Fibroblast of villous mesenchyme (primary cell): ENCODE data around the gene JPH4. TPM values are rescaled to one million over a fixed set of nuclear protein-coding genes. Genes with fewer than 3 reads are reported as not detected.
A peak's percentile ranks its signal among the peaks of the same experiment; 100 is the strongest.

ENCODE experiments used
- DNase-seq: peaks from one replicate; pipeline ENCODE4 v3.0.0-alpha.2; 2010; ENCODE audit warnings: low read depth
- H3K4me3 ChIP-seq: 2 replicates; pipeline ENCODE4 v1.5.1; 2011; ENCODE audit warnings: low read depth, mild to moderate bottlenecking, low read length
- total RNA-seq: library from RNA; depleted of rRNA; stranded (reverse); fragments of >200 nt; gene quantifications from 2 replicates; pipeline ENCODE4 v1.2.3, GENCODE V29; 2012
- TF ChIP-seq, protein P1 (sequence below): IDR thresholded peaks from 2 replicates; pipeline ENCODE4 v1.5.1; 2012; ENCODE audit warnings: low read depth, mild to moderate bottlenecking, low read length; ENCODE audit not compliant: insufficient read depth

Gene JPH4
- total RNA-seq, 1 donor: not detected

GRCh38 chr14:23563473-23564180 lies 15.0 kb downstream of the JPH4 start:
- no peak overlapping the region for H3K4me3 ChIP-seq
- DNase-seq: no peak
- TF ChIP-seq, protein P1, sequence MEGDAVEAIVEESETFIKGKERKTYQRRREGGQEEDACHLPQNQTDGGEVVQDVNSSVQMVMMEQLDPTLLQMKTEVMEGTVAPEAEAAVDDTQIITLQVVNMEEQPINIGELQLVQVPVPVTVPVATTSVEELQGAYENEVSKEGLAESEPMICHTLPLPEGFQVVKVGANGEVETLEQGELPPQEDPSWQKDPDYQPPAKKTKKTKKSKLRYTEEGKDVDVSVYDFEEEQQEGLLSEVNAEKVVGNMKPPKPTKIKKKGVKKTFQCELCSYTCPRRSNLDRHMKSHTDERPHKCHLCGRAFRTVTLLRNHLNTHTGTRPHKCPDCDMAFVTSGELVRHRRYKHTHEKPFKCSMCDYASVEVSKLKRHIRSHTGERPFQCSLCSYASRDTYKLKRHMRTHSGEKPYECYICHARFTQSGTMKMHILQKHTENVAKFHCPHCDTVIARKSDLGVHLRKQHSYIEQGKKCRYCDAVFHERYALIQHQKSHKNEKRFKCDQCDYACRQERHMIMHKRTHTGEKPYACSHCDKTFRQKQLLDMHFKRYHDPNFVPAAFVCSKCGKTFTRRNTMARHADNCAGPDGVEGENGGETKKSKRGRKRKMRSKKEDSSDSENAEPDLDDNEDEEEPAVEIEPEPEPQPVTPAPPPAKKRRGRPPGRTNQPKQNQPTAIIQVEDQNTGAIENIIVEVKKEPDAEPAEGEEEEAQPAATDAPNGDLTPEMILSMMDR: no peak

DNA sequence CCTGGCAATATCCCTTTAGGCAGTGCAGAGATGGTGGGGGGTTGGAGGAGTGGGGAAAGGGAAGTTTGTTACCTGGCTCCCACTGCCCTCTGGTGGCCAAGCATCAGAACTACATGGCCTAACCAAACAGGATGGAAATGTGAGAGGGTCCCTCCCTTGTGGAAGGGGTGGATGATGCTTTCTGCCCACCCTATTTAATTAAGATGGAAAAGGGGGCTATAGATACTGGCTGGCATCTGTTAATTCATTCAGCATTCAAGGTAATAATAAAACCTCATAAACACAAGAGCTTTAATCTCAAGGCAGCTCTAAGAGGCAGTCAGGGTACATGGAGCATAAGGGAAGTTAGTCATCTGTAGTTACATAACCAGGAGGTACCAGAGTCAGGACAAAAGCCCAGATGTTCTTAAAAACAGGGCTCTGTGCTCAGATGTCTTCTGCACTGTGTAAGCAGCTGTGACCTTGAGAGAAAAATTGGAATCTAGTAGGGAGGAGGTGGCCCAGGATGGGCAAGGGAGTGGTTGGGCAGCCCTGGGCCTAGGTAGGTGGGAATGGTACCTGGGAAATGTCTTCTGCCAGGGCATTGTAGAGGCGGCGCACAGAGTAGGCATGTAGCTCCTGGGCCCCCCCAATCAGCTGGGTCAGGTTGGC lies 15.6 kb downstream of the JPH4 start:
- no peak overlapping the region for H3K4me3 ChIP-seq
- peak; percentile 41 for DNase-seq
- TF ChIP-seq, protein P1: peak; percentile 95

- H3K4me3 ChIP-seq: no peak overlapping the region
- TF ChIP-seq, protein P1: no peak
- DNase-seq: no peak
Observed at GRCh38 chr14:23561873-23562821, 16.4 kb downstream of the JPH4 start.

- TF ChIP-seq, protein P1: no peak
- no peak for DNase-seq
Observed at GRCh38 chr14:23561259-23561658, 17.3 kb downstream of the JPH4 start.

DNA sequence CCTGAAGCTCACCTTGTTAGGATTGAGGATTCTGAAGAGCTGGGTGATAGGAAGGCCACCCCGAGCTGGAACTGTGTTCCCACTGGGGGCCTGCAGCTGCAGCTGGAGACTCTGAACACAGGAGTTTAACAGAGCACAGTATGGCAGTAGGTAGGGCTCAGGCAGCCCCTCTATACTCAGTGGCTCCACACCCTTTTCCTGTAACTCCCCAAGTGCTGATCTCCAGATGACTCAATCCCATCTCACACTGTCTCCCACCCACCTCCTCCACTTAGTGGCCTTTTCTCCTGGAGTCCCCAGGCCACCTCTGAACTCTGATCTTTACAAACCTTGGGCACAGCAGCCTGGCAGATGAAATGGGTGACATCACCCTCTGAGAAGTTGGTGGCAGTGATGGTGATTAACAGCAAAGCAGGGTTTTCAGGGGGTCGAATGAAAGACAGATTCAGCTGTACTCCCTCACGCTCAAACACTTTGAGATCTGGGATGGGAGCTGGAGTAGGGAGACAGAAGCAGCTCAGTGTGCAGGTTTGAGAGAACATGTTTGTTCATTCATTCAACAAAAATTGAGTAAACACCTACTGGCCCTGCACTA lies 18.6 kb downstream of the JPH4 start:
- DNase-seq: no peak
- H3K4me3 ChIP-seq: no peak overlapping the region
- TF ChIP-seq, protein P1: no peak

More at GRCh38 chr14:23561259-23561658, 17.3 kb downstream of the JPH4 start:
- no peak overlapping the region for H3K4me3 ChIP-seq
